HG03432 (cell line): Measurements from ENCODE around the gene AHR.
"Not testable (repeated sequence)": the region's sequence is repeated elsewhere in the genome, so short reads cannot be mapped to it uniquely, and the experiment has no call there.

Experiments used
- ATAC-seq: cut with Tn5 transposase; IDR thresholded peaks from one replicate; pipeline ENCODE4 v1.9.1; 2021; ENCODE audit warnings: mild to moderate bottlenecking, moderate library complexity; ENCODE audit not compliant: unreplicated experiment

The AHR gene

DNA sequence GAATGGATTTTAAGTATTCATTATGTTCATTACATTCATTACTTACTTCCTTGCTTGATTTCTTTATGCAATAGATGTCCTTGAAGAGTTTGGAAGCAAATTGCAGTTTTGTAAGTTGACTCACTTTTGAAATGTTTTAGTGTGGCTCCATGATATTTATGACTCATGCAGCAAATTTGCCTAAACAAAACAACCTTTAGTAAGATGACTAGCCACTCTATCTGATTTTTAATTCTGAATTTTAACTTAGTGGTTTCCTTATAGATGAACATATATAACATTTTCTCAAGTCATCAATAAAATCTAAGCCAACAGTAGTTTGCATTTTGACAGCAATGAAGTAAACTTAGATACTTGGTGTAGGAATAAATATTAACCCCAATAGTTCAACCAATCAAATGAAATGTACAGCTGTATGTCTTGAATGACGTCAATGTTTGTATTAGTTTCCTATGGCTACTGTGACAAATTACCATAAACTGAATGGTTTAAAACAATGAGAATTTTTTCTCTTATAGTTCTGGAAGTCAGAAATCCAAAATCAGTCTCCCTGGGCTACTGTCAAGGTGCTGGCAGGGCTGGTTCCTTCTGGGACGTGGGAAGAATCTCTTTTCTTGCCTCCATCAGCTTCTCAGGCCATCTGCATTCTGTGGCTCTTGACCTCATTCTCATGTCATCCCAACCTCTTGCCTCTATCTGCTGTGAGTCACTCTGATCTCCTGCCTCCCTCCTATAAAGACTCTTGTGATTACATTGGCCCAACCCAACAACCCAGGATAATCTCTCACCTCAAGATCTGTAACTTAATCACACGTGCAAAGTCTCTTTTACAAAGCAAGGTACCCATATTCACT, 73.4 kb downstream of the AHR start:
- no peak for ATAC-seq

DNA sequence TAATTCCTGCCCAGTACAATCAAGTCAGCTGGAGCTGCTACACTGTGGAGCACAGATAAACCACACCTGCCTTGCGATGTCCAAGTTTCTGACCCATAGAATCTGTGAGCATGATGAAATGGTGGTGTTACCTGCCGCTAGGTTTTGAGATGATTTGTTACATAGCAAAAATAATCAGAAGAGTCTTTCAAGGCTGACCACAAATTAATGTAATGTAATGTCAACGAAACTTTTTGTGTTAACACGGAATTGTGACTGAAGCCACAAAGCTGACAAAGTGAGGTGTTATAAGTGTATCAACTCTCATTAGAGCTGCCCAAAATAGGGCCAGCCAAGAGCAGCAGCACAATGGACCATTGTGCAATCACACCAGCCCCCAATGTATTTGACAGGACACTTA, 75.7 kb downstream of the AHR start:
- ATAC-seq: no peak

DNA sequence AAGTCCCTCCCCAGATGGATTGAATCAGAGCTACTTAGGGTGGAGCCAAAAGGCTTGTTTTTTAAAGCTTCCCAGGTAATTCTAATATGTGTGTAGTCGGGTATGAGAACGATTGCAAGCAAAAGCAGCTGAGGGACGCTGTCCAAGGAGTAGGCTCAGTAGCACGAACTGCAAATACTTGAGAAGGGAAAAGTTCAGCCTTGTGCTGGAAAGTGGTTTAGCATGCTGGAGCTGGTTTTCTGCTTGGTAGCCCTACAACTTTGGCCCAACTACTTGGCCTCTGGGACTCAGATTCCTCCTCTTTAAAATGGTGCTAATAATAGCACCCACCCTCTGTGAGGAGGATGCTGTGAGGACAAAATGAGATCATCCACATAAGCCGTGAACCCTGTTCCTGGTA, 76.2 kb downstream of the AHR start:
- no peak for ATAC-seq

- no peak for ATAC-seq
Measured at GRCh38 chr7:17376595-17376994, 78.1 kb downstream of the AHR start.

GRCh38 chr7:17380736-17381662, 82.5 kb downstream of the AHR start:
- ATAC-seq: no peak

GRCh38 chr7:17382408-17383354, 84.2 kb downstream of the AHR start:
- peak; percentile 52 for ATAC-seq

DNA sequence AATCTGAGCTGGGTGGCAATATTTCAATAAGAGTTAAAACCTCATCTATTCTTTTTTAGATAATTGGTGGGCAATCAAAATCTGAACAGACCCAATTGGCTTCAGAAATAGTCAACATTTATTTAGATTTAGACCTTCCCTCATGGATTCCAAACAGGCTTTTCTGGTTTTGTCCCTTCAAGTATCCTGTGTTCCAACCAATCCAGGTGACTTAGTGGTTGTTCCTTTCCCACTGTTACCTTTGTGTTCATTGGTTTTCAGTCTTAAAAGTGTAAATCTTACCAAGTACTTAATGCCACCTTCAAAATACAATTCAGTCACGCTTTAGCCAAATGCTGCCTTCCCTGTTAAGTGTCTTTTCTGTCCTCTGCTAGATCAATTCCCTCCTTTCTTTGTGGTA, 85.9 kb downstream of the AHR start:
- ATAC-seq: no peak

DNA sequence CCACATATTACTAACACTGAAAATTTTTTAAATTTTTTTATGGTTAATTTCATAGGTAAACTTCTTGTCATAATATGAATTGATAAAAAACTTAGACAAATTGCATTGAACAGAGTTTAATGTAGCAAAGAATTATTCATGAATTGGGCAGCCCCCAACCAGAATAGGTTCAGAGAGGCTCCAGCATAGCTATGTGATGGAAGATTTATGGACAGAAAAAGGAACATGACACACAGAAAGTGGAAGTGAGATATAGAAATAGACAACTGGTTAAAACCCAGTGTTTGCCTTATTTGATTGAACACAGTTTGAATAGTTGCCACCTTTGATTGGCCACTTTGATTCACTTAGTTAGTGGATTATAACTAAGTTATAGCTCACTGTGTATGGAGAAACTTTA, 87.2 kb downstream of the AHR start:
- no peak for ATAC-seq

GRCh38 chr7:17390392-17390791, 91.9 kb downstream of the AHR start:
- ATAC-seq: no peak

DNA sequence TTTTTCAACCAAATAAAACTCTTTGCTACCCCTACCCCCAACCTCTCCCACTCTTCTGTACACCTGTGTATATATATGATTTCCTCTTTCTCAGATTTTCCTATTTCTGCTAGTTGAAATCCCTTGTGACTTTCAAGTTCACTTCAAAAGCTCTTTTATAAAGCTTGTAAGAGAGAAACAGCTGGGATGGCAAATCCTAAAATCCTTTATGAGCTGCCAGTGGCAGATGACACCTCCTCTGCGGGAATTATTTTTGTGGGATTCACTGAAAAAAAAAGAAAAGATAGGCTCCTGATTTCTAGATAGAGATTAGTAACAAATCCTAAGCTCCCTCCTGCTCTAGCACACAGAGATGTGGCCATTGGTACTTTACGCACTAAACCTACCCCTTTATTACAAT, 92.9 kb downstream of the AHR start:
- ATAC-seq: no peak

DNA sequence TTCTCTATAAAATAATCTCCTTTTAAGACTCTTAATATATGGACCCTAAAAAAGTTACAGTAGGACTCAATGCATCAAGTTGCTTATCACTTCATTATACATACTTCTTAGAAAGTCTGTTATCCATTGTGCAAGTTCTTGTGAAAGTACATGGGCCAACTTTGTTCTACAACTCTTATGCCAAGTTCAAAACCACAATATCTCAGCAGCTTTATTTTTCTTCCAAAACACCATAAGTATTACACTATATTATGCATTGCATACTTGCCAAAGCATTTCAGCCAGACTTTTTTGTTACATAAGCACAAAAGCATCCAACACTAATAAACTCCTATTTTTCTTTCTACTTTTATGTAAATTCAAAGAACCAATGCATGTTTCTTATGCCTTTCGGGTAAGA, 94.4 kb downstream of the AHR start:
- ATAC-seq: no peak

DNA sequence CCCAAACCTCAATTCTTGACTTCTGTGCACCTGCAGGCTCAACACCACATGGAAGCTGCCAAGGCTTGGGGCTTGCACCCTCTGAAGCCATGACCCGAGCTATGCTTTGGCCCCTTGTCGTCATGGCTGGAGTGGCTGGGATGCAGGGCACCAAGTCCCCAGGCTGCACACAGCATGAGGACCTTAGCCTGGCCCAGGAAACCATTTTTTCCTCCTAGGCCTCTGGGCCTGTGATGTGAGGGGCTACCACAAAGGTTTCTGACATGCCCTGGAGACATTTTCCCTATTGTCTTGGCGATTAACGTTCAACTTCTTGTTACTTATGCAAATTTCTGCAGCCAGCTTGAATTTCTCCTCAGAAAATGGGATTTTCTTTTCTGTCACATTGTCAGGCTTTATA, 96.1 kb downstream of the AHR start:
- ATAC-seq: not testable (repeated sequence)
